Panc1 (cell line): ENCODE measurements around the gene MRM1. TPM values are rescaled to one million over a fixed set of nuclear protein-coding genes. Genes with fewer than 3 reads are reported as not detected.
A peak's percentile ranks its signal among the peaks of the same experiment; 100 is the strongest.

Source experiments
- ATAC-seq: fragments of 200-7000 bp; cut with Tn5 transposase; 2 replicates; pipeline ENCODE4 v1.9.1; 2020; ENCODE audit warnings: mild to moderate bottlenecking, moderate library complexity
- BruUV-seq: library from RNA; stranded (reverse); fragments of 400-500 nt; replicated peaks from 2 replicates; lab custom pipeline; 2021; lab: Mats Ljungman, UMichigan
- CTCF ChIA-PET: fragments of 300-600 bp; sonication (Branson Sonifier 250); formaldehyde crosslinking; loops from one replicate; lab custom pipeline; 2022; ENCODE audit warnings: antibody characterized with exemption; lab: Charles Lee
- POLR2A ChIA-PET: fragments of 300-600 bp; sonication (Branson Sonifier 250); formaldehyde crosslinking; loops from one replicate; lab custom pipeline; 2022; ENCODE audit warnings: antibody characterized with exemption; lab: Charles Lee
- DNase-seq: peaks from one replicate; pipeline ENCODE4 v3.0.0-alpha.2; 2010; ENCODE audit warnings: low read depth, low spot score
- H3K27ac ChIP-seq: 2 replicates; pipeline ENCODE4 v1.5.1; 2011; ENCODE audit warnings: mild to moderate bottlenecking, low read length, inconsistent platforms
- H3K27me3 ChIP-seq: fragments of 200-500 bp; sonication (Bioruptor generic); 2 replicates; pipeline ENCODE4 v1.6.0; 2014; ENCODE audit warnings: low read length, inconsistent platforms; ENCODE audit not compliant: control insufficient read depth, insufficient read depth
- H3K36me3 ChIP-seq: fragments of 200-500 bp; sonication (Bioruptor generic); 2 replicates; pipeline ENCODE4 v1.5.1; 2014; ENCODE audit warnings: inconsistent platforms, mild to moderate bottlenecking, low read length, moderate library complexity; ENCODE audit not compliant: control insufficient read depth, insufficient read depth
- H3K4me1 ChIP-seq: 2 replicates; pipeline ENCODE4 v1.5.1; 2011; ENCODE audit warnings: inconsistent platforms, mild to moderate bottlenecking, low read length, moderate library complexity; ENCODE audit not compliant: control insufficient read depth, insufficient read depth
- H3K4me3 ChIP-seq, 2 experiments: 2 replicates each; pipeline ENCODE4 v1.5.1; 2011 to 2012; ENCODE audit warnings: low read depth in 2 of 2, low read length in 2 of 2, mild to moderate bottlenecking in 2 of 2, inconsistent platforms in 1 of 2, moderate library complexity in 1 of 2
- H3K9me3 ChIP-seq: fragments of 200-500 bp; sonication (Bioruptor generic); 2 replicates; pipeline ENCODE4 v1.5.1; 2014; ENCODE audit warnings: low read depth, mild to moderate bottlenecking, inconsistent platforms, low read length, moderate library complexity; ENCODE audit not compliant: control insufficient read depth, insufficient read depth
- POLR2AphosphoS5 ChIP-seq: IDR thresholded peaks from 2 replicates; pipeline ENCODE4 v1.6.1; 2012; ENCODE audit warnings: mild to moderate bottlenecking, low read depth, low read length, moderate library complexity
- SIN3A ChIP-seq: IDR thresholded peaks from 2 replicates; pipeline ENCODE4 v1.6.1; 2012; ENCODE audit warnings: low read depth, mild to moderate bottlenecking, low read length, moderate library complexity, borderline replicate concordance; ENCODE audit not compliant: insufficient read depth
- TCF7L2 ChIP-seq: IDR thresholded peaks from 2 replicates; pipeline ENCODE4 v1.6.1; 2011; ENCODE audit warnings: mild to moderate bottlenecking, low read depth, low read length, inconsistent platforms
- in situ Hi-C: cut with HindIII; loops from 2 replicates; pipeline ENCODE4 v1.10.0; 2016; ENCODE audit warnings: low sequenced_read_pairs, low pct_unique_long_range_greater_than_20kb
- intact Hi-C: fragments of 100-400 bp; cut with micrococcal nuclease; formaldehyde crosslinking; loops from one replicate; pipeline ENCODE4 v1.10.0; 2022; ENCODE audit not compliant: unreplicated experiment
- total RNA-seq: library from RNA; stranded (reverse); gene quantifications from one replicate; pipeline ENCODE4 v1.2.1, GENCODE V29; 2021; ENCODE audit not compliant: unreplicated experiment
- TF ChIP-seq, protein P1 (sequence below): fragments of 450-650 bp; IDR thresholded peaks from 2 replicates; pipeline ENCODE4 v1.5.1; 2017; ENCODE audit warnings: mild to moderate bottlenecking
- TF ChIP-seq, protein P2 (sequence below), 2 experiments: IDR thresholded peaks; 2 replicates each; pipeline ENCODE4 v1.6.1; 2011 to 2012; ENCODE audit warnings: low read depth in 2 of 2, control low read depth in 1 of 2, low read length in 1 of 2, mild to moderate bottlenecking in 1 of 2, moderate library complexity in 1 of 2; ENCODE audit not compliant: insufficient read depth in 1 of 2

MRM1 gene
- total RNA-seq, 1 experiment from 2014 or later = 7.8 TPM

DNA sequence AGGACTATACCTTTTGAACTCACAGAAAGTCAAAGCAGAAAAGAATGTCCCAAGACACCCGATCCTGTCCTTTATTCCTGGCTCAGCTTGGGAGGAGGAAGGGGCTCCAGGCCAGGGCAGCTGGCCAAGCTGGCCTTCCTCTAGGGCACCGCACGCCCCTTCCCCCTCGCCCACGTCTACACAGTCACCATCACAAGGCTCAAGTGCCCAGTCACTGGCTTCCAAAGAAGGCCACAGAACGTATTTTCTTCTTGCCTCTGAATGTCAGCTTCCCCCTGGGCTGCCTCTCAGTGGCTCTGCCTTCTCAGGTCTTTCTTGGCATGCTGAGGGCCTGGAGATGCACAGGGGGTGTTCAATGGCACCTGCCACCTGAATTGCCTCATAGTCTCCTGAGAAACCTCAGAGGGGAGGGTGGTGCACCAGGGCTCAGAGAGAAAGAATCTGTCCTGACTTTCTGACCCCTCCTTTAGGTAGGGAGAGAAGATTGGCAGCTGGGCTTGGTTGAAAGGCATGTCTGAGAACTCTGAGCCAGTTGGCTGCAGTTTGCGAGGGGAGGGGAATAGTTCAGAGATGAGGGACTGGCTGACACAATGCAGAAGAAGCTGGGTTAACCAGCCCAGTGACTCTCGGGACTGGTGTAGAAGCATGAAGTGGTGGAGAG lies 7.6 kb upstream of the MRM1 start:
- no peaks in the 10 kb centered on the region for H3K4me1 ChIP-seq
- POLR2A ChIA-PET = no interaction called here

DNA sequence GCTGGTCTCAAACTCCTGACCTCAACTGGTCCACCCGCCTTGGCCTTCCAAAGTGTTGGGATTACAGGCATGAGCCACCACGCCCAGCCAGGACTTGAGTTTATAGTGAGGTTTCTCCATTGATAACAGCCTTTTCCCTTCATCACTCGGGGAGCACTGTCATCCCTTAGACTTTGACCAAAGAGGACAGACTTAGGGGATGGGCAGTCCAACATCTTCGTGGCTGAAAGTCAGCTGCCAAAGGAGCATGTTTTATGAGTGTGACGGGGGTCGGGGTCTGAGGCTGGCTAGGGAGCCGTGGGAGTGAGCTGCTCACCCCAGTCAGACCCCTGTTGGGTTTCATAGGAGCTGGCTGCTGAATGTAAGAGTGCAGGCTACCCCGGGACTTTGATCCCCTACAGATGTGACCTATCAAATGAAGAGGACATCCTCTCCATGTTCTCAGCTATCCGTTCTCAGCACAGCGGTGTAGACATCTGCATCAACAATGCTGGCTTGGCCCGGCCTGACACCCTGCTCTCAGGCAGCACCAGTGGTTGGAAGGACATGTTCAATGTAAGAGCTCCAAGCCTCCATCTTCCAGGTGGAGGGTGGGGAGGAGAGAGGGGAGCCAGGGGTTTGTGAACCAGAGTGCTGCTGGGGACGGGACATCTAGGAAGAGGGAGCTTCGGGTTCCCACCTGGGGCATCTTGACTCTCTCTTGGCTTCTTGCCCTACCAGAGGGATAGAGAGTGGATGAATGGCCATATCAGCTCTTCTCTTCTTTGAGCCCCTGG lies 6.6 kb upstream of the MRM1 start:
- Histone ChIP-seq H3K36me3 (peaks cover 2% of the 10 kb centered on the region), H3K27ac (no peak overlapping the region), H3K4me3 (no peak overlapping the region), H3K27me3 (no peaks in the 10 kb centered on the region), H3K4me1 (no peaks in the 10 kb centered on the region), H3K9me3 (no peaks in the 10 kb centered on the region)
- intact Hi-C loops = no loop called here
- ChIA-PET POLR2A (no interaction called here), CTCF (interaction anchor here (0.6 kb wide), 1 partner anchor 12 kb away, joined by 4 read pairs; no protein-coding TSS in a partner anchor)
- BruUV-seq = no TSS peak
- in situ Hi-C loops = no loop called here
- TF ChIP-seq SIN3A = no peak
- TF ChIP-seq, protein P1, sequence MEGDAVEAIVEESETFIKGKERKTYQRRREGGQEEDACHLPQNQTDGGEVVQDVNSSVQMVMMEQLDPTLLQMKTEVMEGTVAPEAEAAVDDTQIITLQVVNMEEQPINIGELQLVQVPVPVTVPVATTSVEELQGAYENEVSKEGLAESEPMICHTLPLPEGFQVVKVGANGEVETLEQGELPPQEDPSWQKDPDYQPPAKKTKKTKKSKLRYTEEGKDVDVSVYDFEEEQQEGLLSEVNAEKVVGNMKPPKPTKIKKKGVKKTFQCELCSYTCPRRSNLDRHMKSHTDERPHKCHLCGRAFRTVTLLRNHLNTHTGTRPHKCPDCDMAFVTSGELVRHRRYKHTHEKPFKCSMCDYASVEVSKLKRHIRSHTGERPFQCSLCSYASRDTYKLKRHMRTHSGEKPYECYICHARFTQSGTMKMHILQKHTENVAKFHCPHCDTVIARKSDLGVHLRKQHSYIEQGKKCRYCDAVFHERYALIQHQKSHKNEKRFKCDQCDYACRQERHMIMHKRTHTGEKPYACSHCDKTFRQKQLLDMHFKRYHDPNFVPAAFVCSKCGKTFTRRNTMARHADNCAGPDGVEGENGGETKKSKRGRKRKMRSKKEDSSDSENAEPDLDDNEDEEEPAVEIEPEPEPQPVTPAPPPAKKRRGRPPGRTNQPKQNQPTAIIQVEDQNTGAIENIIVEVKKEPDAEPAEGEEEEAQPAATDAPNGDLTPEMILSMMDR = no peak
- TF ChIP-seq POLR2AphosphoS5 = no peak
- TF ChIP-seq TCF7L2 = no peak
- TF ChIP-seq, protein P2, sequence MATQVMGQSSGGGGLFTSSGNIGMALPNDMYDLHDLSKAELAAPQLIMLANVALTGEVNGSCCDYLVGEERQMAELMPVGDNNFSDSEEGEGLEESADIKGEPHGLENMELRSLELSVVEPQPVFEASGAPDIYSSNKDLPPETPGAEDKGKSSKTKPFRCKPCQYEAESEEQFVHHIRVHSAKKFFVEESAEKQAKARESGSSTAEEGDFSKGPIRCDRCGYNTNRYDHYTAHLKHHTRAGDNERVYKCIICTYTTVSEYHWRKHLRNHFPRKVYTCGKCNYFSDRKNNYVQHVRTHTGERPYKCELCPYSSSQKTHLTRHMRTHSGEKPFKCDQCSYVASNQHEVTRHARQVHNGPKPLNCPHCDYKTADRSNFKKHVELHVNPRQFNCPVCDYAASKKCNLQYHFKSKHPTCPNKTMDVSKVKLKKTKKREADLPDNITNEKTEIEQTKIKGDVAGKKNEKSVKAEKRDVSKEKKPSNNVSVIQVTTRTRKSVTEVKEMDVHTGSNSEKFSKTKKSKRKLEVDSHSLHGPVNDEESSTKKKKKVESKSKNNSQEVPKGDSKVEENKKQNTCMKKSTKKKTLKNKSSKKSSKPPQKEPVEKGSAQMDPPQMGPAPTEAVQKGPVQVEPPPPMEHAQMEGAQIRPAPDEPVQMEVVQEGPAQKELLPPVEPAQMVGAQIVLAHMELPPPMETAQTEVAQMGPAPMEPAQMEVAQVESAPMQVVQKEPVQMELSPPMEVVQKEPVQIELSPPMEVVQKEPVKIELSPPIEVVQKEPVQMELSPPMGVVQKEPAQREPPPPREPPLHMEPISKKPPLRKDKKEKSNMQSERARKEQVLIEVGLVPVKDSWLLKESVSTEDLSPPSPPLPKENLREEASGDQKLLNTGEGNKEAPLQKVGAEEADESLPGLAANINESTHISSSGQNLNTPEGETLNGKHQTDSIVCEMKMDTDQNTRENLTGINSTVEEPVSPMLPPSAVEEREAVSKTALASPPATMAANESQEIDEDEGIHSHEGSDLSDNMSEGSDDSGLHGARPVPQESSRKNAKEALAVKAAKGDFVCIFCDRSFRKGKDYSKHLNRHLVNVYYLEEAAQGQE (IDR thresholded peaks at IDR 0.05; ENCODE audit: insufficient read depth in 1 of 2, low read depth in 2 of 2, low read length in 1 of 2) = no peak
- no peak for DNase-seq
- ATAC-seq = no peak

More for the DNA sequence above, 7.6 kb upstream of the MRM1 start:
- TSS peak; percentile 63 for BruUV-seq
- ATAC-seq = no peak
- TF ChIP-seq, protein P2 (IDR thresholded peaks at IDR 0.05; ENCODE audit: insufficient read depth in 1 of 2, low read depth in 2 of 2, low read length in 1 of 2) = no peak
- TF ChIP-seq, protein P1 = no peak
- no peak for TF ChIP-seq TCF7L2
- intact Hi-C loops = no loop called here
- Histone ChIP-seq H3K9me3 (no peaks in the 10 kb centered on the region), H3K27ac (no peak overlapping the region), H3K27me3 (no peaks in the 10 kb centered on the region), H3K36me3 (peaks cover 2% of the 10 kb centered on the region), H3K4me3 (no peak overlapping the region)
- CTCF ChIA-PET = interaction anchor here (0.9 kb wide), 1 partner anchor 9 kb away, joined by 4 read pairs; no protein-coding TSS in a partner anchor
- in situ Hi-C loops = no loop called here
- no peak for DNase-seq
